Measurements from ENCODE around the gene NR2F1.
"Not testable (repeated sequence)": the region's sequence is repeated elsewhere in the genome, so short reads cannot be mapped to it uniquely, and the experiment has no call there.

The NR2F1 gene

GRCh38 chr5:93582677-93583438 is at the start of gene NR2F1:
Gene NR2F1 (plus strand): TSS chr5:93583222. CDS start chr5:93585024, 1,802 bp downstream.
- peak; percentile 99 for DNase-seq

GRCh38 chr5:93545872-93546271 is 37.1 kb upstream of the NR2F1 start:
- no peak for DNase-seq

GRCh38 chr5:93549594-93549993 is 33.4 kb upstream of the NR2F1 start:
- DNase-seq: not testable (repeated sequence)

GRCh38 chr5:93557021-93557604 is 25.9 kb upstream of the NR2F1 start:
- no peak for DNase-seq

DNA sequence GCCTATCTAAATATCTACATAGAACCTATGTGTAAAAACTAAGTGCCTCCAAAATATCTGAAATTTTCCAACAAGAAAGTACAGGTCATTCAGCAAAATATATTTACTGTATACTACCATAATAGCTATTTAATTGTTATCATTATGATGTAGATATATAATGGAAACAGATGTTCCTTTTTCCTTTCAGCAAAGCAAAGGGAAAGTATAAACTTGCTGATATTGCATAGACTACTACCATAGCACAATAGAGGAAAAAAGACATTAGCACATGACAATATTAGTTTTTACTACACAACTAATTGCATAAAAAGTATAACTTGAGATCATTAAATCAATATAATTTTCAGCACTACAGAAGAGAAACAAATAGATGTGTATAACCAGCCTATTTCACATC is 16.9 kb upstream of the NR2F1 start:
- DNase-seq: no peak

DNA sequence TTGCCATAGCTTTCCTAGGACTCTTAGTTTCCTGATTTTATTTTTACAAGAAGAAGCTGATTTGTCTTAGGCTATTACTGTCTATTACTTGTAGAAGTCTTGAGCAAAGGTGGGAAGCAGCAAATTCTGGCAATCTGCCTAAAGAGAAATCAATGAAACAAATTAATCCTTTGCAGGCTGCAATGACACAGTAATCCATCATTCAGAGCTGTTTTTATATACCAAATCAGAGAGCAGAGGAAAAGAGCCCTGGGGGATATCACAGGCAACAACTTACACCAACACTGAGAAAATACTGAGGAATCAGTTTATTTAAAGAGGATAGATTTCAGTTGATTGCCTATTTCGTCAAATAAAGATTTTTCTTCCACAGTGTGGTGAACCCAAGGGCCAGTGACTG is 15.6 kb upstream of the NR2F1 start:
- DNase-seq: peak; percentile 67

GRCh38 chr5:93569300-93570160 is 13.5 kb upstream of the NR2F1 start:
- DNase-seq: no peak

DNA sequence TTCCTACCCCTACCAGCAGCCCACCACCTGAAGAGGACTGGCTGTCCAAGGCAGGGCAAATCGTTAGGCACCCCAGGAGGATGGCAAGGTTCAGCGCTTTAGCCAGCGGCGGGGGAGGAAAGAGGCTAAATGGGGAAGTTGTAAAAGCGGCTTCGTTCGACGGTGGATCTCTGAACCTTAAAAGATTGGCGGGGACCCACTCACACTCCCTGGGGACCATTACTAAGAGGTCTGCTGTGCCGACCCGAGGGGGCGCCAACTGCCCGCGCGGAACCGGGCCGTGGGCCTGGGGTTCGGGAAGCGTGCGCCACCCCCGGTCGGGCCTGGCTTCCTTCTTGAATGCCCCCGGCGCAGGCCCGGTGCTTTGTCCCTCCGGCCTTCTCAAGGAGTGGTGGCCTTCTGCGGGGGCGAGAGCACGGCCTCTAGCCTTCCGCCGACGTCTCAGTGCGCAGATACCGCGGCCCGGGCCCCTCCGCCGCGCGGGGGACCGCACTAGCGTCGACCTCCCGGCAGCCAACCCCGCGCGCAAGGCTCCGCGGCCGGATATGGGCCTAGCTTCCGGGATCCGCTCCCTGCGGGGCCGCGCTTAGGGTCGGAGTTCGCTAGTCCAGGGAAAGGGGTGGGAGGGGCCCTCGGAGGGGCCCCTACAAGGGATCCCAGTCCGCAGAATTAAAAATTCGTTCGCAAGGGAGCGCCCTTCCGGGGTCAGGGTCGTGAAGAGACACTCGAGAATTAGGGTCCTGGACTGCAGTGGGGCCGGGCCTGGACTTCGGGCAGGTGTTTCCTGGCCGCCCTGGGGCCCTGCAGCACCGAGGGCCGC is 12.5 kb upstream of the NR2F1 start:
- DNase-seq: no peak

DNA sequence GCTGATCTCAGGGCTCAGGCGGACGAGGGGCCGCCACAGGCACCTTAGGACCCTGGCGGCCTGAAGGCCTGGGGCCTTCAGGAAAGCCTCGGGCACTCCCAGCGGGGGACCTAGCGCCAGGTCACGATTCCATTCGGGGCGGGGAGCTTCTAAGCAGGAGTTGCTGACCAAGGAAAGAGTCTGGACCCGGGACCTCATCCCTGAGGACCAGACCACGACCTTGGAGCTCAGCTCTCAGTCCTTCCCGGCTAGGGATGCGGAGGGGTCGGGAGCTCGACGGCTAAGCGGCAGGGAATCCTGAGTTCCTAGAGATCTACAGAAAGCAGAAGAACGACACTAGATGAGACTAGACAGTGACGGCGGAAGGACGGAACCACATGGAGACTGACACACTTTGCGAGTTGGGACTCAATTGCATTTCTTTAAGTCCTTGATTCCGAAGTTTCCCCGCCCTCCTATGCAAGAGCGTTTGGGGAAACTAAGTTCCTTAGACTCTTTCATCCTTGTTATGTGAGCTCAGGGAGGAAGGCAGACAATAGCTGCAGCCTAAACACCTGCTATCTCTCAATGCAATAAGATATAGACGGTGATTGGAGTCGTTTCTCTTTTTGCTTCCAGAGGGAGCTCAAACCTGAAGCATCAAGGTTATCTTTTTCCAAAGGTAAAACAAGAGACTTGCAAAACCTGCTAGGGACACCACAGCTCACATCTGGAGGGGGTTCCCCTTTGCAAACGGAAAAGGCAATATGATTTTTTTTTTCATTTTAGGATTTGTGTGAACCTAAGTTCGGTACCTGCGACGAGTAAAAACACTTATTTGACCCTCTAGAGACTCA is 11.7 kb upstream of the NR2F1 start:
- no peak for DNase-seq

- no peak for DNase-seq
Observed at GRCh38 chr5:93572101-93572607, 10.9 kb upstream of the NR2F1 start.

DNA sequence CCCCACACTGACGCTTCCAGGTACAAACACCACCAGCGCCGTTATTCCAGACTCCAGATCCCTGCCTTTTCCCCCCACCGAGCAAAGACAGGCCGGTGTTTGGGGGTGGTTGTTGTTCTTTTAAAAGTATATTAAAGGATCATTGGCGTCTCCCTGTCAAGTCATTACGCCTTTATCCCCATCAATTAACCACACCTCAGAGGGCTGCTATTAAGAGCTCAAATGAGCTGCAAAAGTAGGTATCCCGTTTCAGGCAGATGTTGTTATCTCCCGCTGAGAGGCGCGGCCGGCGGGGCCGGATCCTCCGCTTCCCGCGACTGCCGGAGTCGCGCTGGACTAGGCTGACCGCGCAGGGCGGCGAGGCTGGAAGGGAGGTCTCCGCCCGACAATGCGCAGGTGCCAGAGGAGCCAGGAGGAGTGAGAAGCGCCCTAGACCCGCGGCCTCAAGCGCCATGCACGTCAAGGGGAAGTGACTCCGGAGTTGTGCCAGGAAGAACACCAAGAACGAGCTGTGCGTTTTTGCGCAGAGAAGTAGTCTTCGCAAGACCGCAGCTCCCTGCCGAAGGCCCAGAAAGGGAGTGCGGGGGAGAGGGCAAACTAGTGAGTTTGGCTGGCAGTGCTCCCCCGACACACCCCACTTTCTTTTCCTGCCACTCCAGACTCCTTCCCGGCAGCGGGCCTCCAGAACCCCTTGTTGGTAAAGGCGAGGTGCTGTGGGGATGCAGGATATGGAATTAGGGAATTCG is 10.2 kb upstream of the NR2F1 start:
- no peak for DNase-seq

DNA sequence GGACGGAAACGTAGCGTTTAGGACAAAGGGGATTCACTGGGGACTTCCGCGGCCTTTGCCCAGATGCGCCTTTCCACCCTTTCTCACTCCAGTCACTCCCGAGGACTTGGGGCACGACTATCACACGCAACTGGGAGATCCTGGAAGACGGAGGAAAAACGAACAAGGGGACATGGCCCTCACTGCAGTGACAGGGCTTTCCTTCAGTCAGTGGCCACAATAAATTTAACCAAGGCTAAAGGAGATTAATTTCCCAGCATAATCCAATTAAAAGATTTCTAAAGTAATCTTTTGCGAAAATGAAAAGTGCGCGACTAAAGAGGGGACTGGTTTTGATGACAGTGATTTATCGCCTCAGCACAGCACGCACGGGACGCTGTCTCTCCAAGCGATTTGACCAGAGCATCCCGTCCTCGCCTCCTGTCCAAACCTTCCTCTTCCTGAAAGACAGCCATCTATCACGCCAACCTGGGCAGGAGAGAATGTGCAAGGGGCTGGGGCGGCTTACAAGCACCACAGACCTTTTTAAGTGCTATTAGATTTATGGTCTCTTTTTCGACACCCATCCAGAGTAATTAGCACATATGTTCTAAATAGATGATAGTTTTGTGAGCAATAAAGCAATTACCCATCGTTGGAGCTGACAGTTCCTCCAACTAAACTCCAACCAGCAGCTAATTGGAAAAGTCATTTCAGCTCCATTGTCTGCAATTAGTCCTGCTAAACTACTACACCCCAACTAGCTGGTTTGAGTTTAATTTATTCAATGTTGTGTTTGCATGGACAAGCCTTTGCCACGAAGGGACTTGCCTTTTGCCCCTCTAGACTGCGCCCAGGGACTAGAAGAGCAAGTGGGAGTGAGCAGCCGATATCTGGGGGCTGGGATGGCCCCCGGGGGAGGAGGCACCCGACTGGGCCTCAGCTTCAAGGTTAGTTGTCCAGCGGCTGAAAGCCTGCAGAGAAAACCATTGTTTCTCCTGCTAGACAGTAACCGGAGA is 9.4 kb upstream of the NR2F1 start:
- no peak for DNase-seq

- DNase-seq: no peak
Observed at GRCh38 chr5:93574491-93575305, 8.3 kb upstream of the NR2F1 start.

GRCh38 chr5:93575461-93576414 is 7.3 kb upstream of the NR2F1 start:
- no peak for DNase-seq

DNA sequence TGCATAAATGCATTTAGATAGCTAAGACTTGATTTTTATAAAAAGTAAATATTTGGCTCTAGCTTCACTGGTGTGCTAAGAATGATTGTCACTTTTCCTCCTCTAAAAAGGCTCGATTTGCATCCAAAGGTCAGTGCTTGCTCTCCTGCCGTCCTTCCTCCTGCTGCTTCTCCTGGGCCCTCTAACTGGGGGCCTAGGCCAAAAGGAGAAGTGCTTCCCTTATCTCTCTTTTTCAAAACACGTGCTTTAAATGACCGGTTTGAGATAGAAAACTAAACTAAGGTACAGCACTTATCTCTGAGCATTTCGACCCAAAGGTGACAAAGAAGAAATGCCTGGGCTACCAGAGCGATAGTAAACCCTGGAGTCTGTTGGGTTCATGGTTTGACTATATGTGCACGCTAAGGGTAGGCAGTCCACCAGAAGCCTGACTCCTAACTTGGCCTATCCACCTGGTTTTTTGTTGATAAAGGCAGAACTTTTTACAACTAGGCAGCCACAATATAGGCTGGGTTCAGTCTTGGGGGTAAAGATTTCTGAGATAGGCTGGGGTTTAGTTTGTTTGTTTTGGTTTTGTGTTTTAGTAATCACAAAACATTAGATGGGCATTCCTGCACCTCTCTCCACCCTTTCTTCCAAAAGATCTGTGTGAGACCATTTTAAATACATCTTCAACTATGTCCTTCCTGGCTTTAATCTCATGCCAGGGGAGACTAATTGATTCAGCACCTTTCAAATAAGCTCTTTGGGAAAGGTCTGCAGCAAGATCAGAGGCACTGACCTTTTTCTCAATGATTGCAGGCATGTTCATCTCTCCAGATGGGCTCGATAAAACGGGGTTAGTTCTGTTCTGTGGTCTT is 5.8 kb upstream of the NR2F1 start:
- no peak for DNase-seq

Data from NCI-H146 (cell line).